Suprapubic skin (tissue), 4 donors: Measurements from ENCODE around the gene TRPM1.
"Not testable (repeated sequence)": the region's sequence is repeated elsewhere in the genome, so short reads cannot be mapped to it uniquely, and the experiment has no call there.

Source experiments
- EP300 ChIP-seq: sonication (generic); formaldehyde crosslinking; IDR thresholded peaks from one replicate; pipeline ENCODE4 v1.6.1; 2017; ENCODE audit warnings: antibody characterized with exemption
- POLR2A ChIP-seq, 2 donors: fragments of 450-650 bp; IDR thresholded peaks; one replicate each; pipeline ENCODE4 v1.6.1; 2017; ENCODE audit warnings: antibody characterized with exemption in 2 of 2, mild to moderate bottlenecking in 2 of 2, moderate library complexity in 2 of 2
- POLR2AphosphoS5 ChIP-seq, 3 donors: sonication (generic); formaldehyde crosslinking; IDR thresholded peaks; one replicate each; pipeline ENCODE4 v1.6.1; 2017; ENCODE audit warnings: antibody characterized with exemption in 3 of 3
- TF ChIP-seq, protein P1 (sequence below), 2 donors: fragments of 200-600 bp in 1 of 2; fragments of 450-650 bp in 1 of 2; sonication (generic) in 1 of 2; IDR thresholded peaks; one replicate each; pipeline ENCODE4 v1.5.1; 2016 to 2019; ENCODE audit warnings: antibody characterized with exemption in 2 of 2, mild to moderate bottlenecking in 1 of 2, moderate library complexity in 1 of 2

DNA sequence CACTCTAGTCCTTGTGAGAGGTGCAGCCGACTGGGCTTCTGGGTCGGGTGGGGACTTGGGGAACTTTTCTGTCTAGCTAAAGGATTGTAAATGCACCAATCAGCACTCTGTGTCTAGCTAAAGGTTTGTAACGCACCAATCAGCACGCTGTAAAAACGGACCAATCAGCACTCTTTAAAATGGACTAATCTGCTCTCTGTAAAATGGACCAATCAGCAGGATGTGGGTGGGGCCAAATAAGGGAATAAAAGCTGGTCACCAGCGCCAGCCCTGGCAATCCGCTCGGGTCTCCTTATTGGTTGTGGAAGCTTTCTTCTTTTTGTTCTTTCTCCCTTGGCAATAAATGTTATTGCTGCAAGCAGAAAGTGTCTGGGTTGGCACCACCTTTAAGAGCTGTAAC lies 13.5 kb downstream of the TRPM1 start:
- TF ChIP-seq POLR2AphosphoS5 (IDR thresholded peaks at IDR 0.05); POLR2A (IDR thresholded peaks at IDR 0.05); EP300: not testable (repeated sequence)
- TF ChIP-seq, protein P1, sequence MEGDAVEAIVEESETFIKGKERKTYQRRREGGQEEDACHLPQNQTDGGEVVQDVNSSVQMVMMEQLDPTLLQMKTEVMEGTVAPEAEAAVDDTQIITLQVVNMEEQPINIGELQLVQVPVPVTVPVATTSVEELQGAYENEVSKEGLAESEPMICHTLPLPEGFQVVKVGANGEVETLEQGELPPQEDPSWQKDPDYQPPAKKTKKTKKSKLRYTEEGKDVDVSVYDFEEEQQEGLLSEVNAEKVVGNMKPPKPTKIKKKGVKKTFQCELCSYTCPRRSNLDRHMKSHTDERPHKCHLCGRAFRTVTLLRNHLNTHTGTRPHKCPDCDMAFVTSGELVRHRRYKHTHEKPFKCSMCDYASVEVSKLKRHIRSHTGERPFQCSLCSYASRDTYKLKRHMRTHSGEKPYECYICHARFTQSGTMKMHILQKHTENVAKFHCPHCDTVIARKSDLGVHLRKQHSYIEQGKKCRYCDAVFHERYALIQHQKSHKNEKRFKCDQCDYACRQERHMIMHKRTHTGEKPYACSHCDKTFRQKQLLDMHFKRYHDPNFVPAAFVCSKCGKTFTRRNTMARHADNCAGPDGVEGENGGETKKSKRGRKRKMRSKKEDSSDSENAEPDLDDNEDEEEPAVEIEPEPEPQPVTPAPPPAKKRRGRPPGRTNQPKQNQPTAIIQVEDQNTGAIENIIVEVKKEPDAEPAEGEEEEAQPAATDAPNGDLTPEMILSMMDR (IDR thresholded peaks at IDR 0.05) = not testable (repeated sequence)
